ENCODE measurements around the gene AHRR.
"Not testable (repeated sequence)": the region's sequence is repeated elsewhere in the genome, so short reads cannot be mapped to it uniquely, and the experiment has no call there.

The AHRR gene

DNA sequence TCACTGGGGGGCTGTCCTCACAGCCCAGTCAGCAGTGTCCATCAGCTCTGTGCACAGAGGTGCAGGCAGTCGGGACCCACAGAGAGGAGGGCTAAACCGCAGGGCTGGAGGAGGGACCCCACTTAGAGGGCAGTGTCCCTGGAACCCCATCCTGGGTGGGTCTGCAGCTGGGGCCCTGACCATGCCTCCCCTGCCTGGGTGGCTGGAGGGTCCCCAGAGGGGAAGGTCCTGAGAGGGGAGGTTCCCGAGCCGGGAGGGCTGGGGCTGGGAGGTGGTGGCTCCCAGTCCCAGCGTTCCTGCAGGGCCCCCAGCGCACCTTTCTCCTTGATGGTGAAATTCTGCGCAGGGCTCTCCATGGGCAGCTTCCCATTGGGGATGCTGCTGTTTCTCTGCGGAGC lies 154.2 kb downstream of the AHRR start:
- DNase-seq (ENCODE audit: low spot score), result no peak

DNA sequence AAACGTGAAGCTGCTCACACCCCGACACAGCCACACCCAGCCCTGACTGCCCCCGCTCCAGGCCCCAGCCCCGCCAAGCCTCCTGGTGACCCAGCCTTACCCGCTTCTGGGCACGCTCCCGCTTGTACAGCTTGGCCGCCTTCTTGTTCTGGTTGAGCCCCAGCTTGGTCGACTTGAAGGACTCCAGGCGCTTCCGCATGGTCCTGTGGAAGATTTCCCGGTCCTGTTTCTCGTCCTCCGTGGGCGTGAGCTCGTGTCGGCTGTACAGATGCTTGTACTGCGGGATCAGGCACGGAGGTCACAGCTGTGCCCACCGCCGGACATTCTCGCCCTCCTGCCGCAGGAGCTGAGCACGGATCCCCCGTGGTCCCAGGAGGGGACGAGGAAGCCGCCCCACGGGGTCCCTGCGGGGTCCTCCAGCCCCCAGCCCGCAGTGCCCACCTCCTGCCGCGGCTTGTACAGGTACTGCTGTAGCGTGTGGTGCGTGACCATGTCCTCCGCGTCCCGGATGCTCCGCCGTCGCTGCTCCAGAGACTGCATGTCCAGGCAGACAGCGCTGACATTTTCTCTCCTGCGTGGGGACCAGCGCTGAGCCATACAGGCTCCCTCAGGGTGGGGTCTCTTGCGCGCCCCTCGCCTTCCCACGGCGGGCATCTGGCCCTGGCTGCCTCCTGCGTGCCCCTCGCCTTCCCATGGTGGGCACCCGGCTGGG lies 154.7 kb downstream of the AHRR start:
- no peak for DNase-seq (ENCODE audit: low spot score)

DNA sequence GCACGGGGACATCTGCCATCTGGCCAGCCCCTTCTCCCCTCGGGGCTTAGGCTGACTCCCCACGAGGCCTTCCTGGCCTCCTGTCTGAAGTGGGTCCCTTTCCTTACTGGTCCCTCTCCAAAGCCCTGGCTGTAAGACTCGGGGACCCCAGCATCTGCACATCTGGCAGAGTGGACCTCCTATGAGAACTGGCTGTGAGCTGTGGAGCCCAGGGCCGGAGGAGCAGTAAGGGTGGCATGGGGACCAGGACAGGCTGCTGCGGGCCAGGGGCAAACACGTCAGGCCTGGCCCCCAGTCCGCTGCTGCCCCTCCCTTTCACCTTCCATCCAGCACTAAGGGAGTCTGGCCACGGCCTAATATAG lies 155.3 kb downstream of the AHRR start:
- no peak for DNase-seq (ENCODE audit: low spot score)

GRCh38 chr5:477247-477646 lies 155.7 kb downstream of the AHRR start:
- no peak for DNase-seq (ENCODE audit: low spot score)

DNA sequence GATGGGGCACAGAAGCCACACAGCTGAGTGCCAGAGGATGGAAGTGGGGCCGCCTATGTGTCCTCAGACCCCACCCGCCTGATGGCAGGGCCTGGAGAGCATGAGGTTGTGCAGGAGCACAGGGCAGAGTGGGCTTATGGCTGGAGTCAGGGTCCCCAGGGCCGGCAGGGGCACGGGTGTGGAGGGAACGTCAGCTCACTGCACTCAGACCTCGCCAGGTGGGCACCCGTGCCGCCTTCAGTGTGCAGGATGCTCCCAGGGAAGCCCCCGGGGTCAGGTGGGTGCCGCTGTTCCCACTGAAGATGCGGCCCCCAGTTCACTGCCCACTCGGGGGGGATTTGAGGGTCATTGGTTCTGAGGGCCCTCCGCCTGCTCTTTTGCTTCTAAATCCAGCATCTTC lies 156.4 kb downstream of the AHRR start:
- no peak for DNase-seq (ENCODE audit: low spot score)

DNA sequence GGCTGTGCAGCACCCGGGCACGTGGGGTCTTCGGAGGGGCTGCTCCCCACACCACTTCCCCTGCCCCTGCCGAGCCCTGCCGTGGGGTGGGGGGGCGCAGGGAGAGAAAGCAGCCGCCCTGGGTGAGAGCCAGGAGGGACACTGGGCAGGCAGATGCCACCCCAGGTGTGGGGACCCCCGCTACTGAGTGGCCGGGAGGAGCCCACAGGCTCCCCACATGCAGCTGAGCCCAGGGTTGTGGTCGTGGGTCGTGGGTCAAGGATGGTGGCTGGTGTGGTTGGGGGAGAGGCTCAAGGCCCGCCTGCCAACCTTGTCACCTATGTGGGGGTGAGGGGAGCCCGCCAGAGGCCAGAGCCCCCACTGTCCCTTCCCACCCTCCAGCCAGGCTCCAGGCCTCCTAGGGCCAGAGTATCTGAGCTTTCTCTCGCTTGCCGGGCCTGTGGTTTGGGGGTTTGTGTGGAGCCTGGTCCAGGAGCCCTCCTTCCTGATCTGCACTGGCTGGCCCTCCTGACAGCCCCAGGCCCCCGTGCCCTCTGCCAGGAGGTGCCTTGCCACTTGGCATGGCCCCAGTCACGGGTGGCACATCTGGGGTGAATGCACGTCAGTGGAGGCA lies 157.0 kb downstream of the AHRR start:
- DNase-seq (ENCODE audit: low spot score), result no peak

- DNase-seq (ENCODE audit: low spot score), result no peak
These were observed 157.5 kb downstream of the AHRR start for GRCh38 chr5:478982-479535.

GRCh38 chr5:479566-480319 lies 158.2 kb downstream of the AHRR start:
- DNase-seq (ENCODE audit: low spot score), result no peak

- DNase-seq (ENCODE audit: low spot score), result no peak
These were observed 159.8 kb downstream of the AHRR start for GRCh38 chr5:481347-481746.

DNA sequence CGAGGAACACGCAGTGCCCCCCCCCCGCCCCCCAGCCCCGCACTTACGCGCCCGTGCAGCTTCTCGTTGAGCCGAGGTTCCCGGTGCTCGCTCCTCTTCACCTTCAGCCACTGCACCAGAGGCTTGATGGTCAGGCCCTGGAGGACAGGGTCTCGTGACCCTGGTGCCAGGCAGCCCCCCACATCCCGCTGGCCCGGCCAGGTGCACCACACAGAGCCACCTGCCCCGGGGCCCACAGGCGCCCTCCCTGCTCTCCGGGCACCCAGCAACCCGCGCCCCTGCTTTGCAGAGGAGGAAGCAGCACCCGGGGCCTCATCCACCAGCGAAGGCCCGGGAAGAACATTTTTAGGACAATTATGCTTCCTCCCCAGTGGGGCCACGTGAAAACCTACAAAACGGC lies 160.5 kb downstream of the AHRR start:
- DNase-seq (ENCODE audit: low spot score), result no peak

- DNase-seq (ENCODE audit: low spot score), result no peak
These were observed 161.0 kb downstream of the AHRR start for GRCh38 chr5:482506-482905.

- DNase-seq (ENCODE audit: low spot score), result no peak
These were observed 161.5 kb downstream of the AHRR start for GRCh38 chr5:483011-483410.

GRCh38 chr5:483434-484140 lies 162.1 kb downstream of the AHRR start:
- no peak for DNase-seq (ENCODE audit: low spot score)

GRCh38 chr5:484556-484955 lies 163.0 kb downstream of the AHRR start:
- no peak for DNase-seq (ENCODE audit: low spot score)

- DNase-seq (ENCODE audit: low spot score), result no peak
These were observed 163.8 kb downstream of the AHRR start for GRCh38 chr5:485113-485945.

DNA sequence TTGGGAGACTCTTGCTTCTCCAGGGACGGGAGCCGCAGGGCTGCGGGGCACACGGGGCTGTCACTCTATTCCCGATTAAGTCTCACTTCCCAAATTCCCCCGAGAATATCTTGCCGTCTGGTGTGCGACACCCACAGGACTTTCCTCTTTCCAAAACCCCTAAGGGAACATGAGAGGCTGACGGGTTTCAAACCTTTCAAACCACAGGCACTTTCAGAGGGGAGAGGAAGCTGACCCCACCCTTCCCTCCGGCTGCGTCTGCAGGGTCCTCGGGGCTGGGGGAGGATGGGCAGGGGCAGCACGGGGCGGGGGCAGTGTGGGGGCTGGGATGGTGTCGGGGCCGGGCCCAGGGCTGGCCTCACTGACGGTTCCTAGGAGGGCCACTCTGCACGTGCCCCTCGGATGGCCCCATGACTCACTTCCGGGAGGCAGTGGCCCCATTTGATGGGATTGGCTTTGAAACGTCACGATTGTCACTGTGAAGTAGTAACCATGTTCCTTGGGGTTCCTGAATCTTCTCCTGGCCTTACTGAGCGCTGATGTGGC lies 164.5 kb downstream of the AHRR start:
- DNase-seq (ENCODE audit: low spot score), result no peak

- DNase-seq (ENCODE audit: low spot score), result not testable (repeated sequence)
These were observed 165.1 kb downstream of the AHRR start for GRCh38 chr5:486597-486996.

Measured in cerebellar cortex (tissue), 1 donor.